Liver (tissue), 9 donors: ENCODE results near the gene THOC1. TPM values are rescaled to one million over a fixed set of nuclear protein-coding genes. Genes with fewer than 3 reads are reported as not detected.

ENCODE experiments used
- DNase-seq: peaks from one replicate; pipeline ENCODE4 v3.0.0-alpha.2; 2017; ENCODE audit warnings: low spot score
- H3K27ac ChIP-seq, 2 donors: one replicate each; pipeline ENCODE4 v1.7.0; 2013; ENCODE audit warnings: inconsistent platforms in 2 of 2, low read length in 2 of 2, control low read depth in 1 of 2, low read depth in 1 of 2, mild to moderate bottlenecking in 1 of 2
- H3K27me3 ChIP-seq, 4 donors: one replicate each; pipeline versions ENCODE4 v1.6.1 to v1.7.0; 2013; ENCODE audit warnings: low read length in 3 of 4, inconsistent platforms in 1 of 4, mild to moderate bottlenecking in 1 of 4, moderate library complexity in 1 of 4; ENCODE audit not compliant: control insufficient read depth in 4 of 4, insufficient read depth in 4 of 4
- H3K36me3 ChIP-seq, 4 donors: one replicate each; pipeline versions ENCODE4 v1.6.1 to v1.7.0; 2013; ENCODE audit warnings: low read length in 3 of 4, mild to moderate bottlenecking in 3 of 4, low read depth in 1 of 4, moderate library complexity in 1 of 4; ENCODE audit not compliant: control insufficient read depth in 4 of 4, insufficient read depth in 3 of 4
- H3K4me1 ChIP-seq, 4 donors: one replicate each; pipeline versions ENCODE4 v1.6.1 to v1.7.0; 2013; ENCODE audit warnings: low read length in 3 of 4, mild to moderate bottlenecking in 3 of 4, moderate library complexity in 1 of 4; ENCODE audit not compliant: control insufficient read depth in 4 of 4, insufficient read depth in 4 of 4
- H3K4me3 ChIP-seq, 3 donors: one replicate each; pipeline versions ENCODE4 v1.6.1 to v1.7.0; 2013; ENCODE audit warnings: low read length in 3 of 3, control low read depth in 1 of 3, low read depth in 1 of 3, mild to moderate bottlenecking in 1 of 3
- H3K9ac ChIP-seq, 2 donors: one replicate each; pipeline ENCODE4 v1.7.0; 2013; ENCODE audit warnings: low read length in 2 of 2, mild to moderate bottlenecking in 2 of 2, moderate library complexity in 2 of 2, control low read depth in 1 of 2, low read depth in 1 of 2
- H3K9me3 ChIP-seq, 4 donors: one replicate each; pipeline versions ENCODE4 v1.6.1 to v1.7.0; 2013; ENCODE audit warnings: low read length in 3 of 4; ENCODE audit not compliant: control insufficient read depth in 4 of 4
- ATF3 ChIP-seq: IDR thresholded peaks from 2 replicates; pipeline ENCODE4 v1.6.1; 2016; ENCODE audit warnings: antibody characterized with exemption
- CTCF ChIP-seq: fragments of 150-350 bp; IDR thresholded peaks from 2 replicates; pipeline ENCODE4 v1.5.1; 2017; ENCODE audit warnings: improper control_type of control experiment, low read depth, low read length; ENCODE audit not compliant: missing input control
- FOXA1 ChIP-seq: IDR thresholded peaks from 2 replicates; pipeline ENCODE4 v1.6.1; 2016; ENCODE audit warnings: antibody characterized with exemption
- FOXA2 ChIP-seq: IDR thresholded peaks from 2 replicates; pipeline ENCODE4 v1.6.1; 2016; ENCODE audit warnings: antibody characterized with exemption
- GABPA ChIP-seq, 2 donors: IDR thresholded peaks in 1 of 2; conservative IDR thresholded peaks in 1 of 2; 2 replicates each; pipeline ENCODE4 v1.6.1; 2016; ENCODE audit warnings: antibody characterized with exemption in 2 of 2, mild to moderate bottlenecking in 1 of 2, moderate library complexity in 1 of 2
- HNF4A ChIP-seq, 2 donors: conservative IDR thresholded peaks; 2 replicates each; pipeline ENCODE4 v1.6.1; 2016; ENCODE audit warnings: antibody characterized with exemption in 2 of 2, mild to moderate bottlenecking in 2 of 2
- JUND ChIP-seq, 2 donors: IDR thresholded peaks; 2 replicates each; pipeline ENCODE4 v1.6.1; 2016; ENCODE audit warnings: antibody characterized with exemption in 2 of 2
- MAX ChIP-seq: IDR thresholded peaks from 2 replicates; pipeline ENCODE4 v1.6.1; 2016; ENCODE audit warnings: antibody characterized with exemption
- NR2F2 ChIP-seq: IDR thresholded peaks from 2 replicates; pipeline ENCODE4 v1.6.1; 2016; ENCODE audit warnings: antibody characterized with exemption
- RAD21 ChIP-seq, 2 donors: IDR thresholded peaks; 2 replicates each; pipeline ENCODE4 v1.6.1; 2016; ENCODE audit warnings: antibody characterized with exemption in 2 of 2, mild to moderate bottlenecking in 2 of 2
- REST ChIP-seq: IDR thresholded peaks from 2 replicates; pipeline ENCODE4 v1.6.1; 2016; ENCODE audit warnings: antibody characterized with exemption, mild to moderate bottlenecking
- RXRA ChIP-seq, 2 donors: IDR thresholded peaks; 2 replicates each; pipeline ENCODE4 v1.6.1; 2017 to 2018; ENCODE audit warnings: antibody characterized with exemption in 2 of 2, mild to moderate bottlenecking in 1 of 2
- SP1 ChIP-seq: IDR thresholded peaks from 2 replicates; pipeline ENCODE4 v1.6.1; 2018; ENCODE audit warnings: antibody characterized with exemption, mild to moderate bottlenecking
- TAF1 ChIP-seq: conservative IDR thresholded peaks from 2 replicates; pipeline ENCODE4 v1.6.1; 2016; ENCODE audit warnings: antibody characterized with exemption, mild to moderate bottlenecking
- ZBTB33 ChIP-seq: IDR thresholded peaks from 2 replicates; pipeline ENCODE4 v1.6.1; 2016; ENCODE audit warnings: antibody characterized with exemption
- WGBS: extraction: QIAGEN DNeasy Blood & Tissue Kit; methylation state at CpG from one replicate; pipeline ENCODE4 v1.1.7; 2013; 5-methylcytosine and 5-hydroxymethylcytosine counted together
- polyA plus RNA-seq, 2 donors: library from polyadenylated mRNA; stranded (reverse) in 1 of 2; unstranded in 1 of 2; fragments of 200-250 nt in 1 of 2; fragments of >200 nt in 1 of 2; fragmentation: Nextera tagmentation in 1 of 2; extraction: Ambion mirVana in 1 of 2; gene quantifications; one replicate each; pipeline versions ENCODE4 v1.2.1 to v1.2.3, GENCODE V29; 2013 to 2015
- total RNA-seq, 2 donors: library from RNA; depleted of rRNA; stranded (reverse); fragments of >200 nt; gene quantifications; one replicate each; pipeline ENCODE4 v1.2.3, GENCODE V29; 2014
- donor health status: healthy.
- donor health status: healthy.
- donor health status: healthy.
- donor health status: healthy.
- donor health status: healthy.

Gene THOC1
- total and polyA plus RNA-seq, 4 donors = 5.2 to 30.5 (median 22.0) TPM

GRCh38 chr18:261398-262073 lies 6.3 kb downstream of the THOC1 start:
- no peaks in the 10 kb centered on the region for H3K9me3 ChIP-seq
- DNase-seq = no peak
- no peak overlapping the region for H3K9ac ChIP-seq
- H3K27me3 ChIP-seq = no peaks in the 10 kb centered on the region
- no peak for TF ChIP-seq RXRA (IDR thresholded peaks at IDR 0.05)
- no peak for TF ChIP-seq RAD21 (IDR thresholded peaks at IDR 0.05)
- TF ChIP-seq NR2F2 = no peak
- TF ChIP-seq GABPA (IDR thresholded peaks at IDR 0.05 in 1 of 2, conservative IDR thresholded peaks at IDR 0.05 in 1 of 2) = no peak
- TF ChIP-seq FOXA2 = no peak
- no peak for TF ChIP-seq ZBTB33
- no peak for TF ChIP-seq MAX
- TF ChIP-seq CTCF = no peak
- TF ChIP-seq SP1 = no peak
- no peak for TF ChIP-seq JUND (IDR thresholded peaks at IDR 0.05)
- TF ChIP-seq REST = no peak
- H3K36me3 ChIP-seq = peaks cover 1 to 46% (median 31%) of the 10 kb centered on the region in 4 donors
- peaks cover 0 to 5% (median under 1%) of the 10 kb centered on the region in 4 donors for H3K4me1 ChIP-seq
- H3K27ac ChIP-seq = no peak overlapping the region
- WGBS = 97% methylated on average over 2 of the region's 2 CpGs
- H3K4me3 ChIP-seq = no peak overlapping the region

GRCh38 chr18:260547-260946 lies 7.3 kb downstream of the THOC1 start:
- no peaks in the 10 kb centered on the region for H3K9me3 ChIP-seq
- no peak for DNase-seq
- H3K36me3 ChIP-seq = peaks cover 1 to 56% (median 40%) of the 10 kb centered on the region in 4 donors
- 88% methylated on average over 2 of the region's 2 CpGs for WGBS
- H3K9ac ChIP-seq = no peak overlapping the region
- no peaks in the 10 kb centered on the region for H3K4me1 ChIP-seq
- H3K4me3 ChIP-seq = no peak overlapping the region
- TF ChIP-seq ATF3 (no peak), CTCF (no peak), TAF1 (no peak), FOXA1 (no peak), MAX (no peak), HNF4A (conservative IDR thresholded peaks at IDR 0.05) (no peak)
- no peaks in the 10 kb centered on the region for H3K27me3 ChIP-seq
- H3K27ac ChIP-seq = no peak overlapping the region
